ENCODE results near the gene AFAP1L2.
"Not testable (repeated sequence)": the region's sequence is repeated elsewhere in the genome, so short reads cannot be mapped to it uniquely, and the experiment has no call there.

AFAP1L2 gene

DNA sequence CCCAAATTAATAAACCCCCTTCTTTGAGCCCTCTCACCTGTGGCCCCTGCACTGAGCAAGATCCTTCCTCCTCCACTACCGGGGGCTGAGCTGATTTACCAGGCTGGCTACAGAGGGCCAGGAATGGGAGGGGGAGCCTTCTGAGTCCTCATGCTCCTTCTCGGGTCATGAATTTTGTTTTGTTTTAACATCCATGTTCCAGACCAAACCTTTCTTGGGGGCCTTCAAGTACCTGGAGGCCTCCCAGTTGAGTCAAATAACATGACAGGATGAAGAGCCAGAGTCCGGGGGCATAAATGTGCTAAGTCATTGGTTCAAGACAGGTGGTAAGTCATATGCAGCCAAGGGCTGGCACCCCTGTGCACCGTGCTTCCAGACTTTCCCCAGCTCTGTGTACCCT lies 39.6 kb downstream of the AFAP1L2 start:
- no peak overlapping the region for H3K27ac Mint-ChIP-seq
- H3K9me3 Mint-ChIP-seq = no peaks in the 10 kb centered on the region
- no peaks in the 10 kb centered on the region for H3K4me1 Mint-ChIP-seq
- ATAC-seq = no peak
- no peaks in the 10 kb centered on the region for H3K36me3 Mint-ChIP-seq
- H3K27me3 Mint-ChIP-seq = peaks cover 39% of the 10 kb centered on the region
- H3K4me3 Mint-ChIP-seq = no peak overlapping the region

DNA sequence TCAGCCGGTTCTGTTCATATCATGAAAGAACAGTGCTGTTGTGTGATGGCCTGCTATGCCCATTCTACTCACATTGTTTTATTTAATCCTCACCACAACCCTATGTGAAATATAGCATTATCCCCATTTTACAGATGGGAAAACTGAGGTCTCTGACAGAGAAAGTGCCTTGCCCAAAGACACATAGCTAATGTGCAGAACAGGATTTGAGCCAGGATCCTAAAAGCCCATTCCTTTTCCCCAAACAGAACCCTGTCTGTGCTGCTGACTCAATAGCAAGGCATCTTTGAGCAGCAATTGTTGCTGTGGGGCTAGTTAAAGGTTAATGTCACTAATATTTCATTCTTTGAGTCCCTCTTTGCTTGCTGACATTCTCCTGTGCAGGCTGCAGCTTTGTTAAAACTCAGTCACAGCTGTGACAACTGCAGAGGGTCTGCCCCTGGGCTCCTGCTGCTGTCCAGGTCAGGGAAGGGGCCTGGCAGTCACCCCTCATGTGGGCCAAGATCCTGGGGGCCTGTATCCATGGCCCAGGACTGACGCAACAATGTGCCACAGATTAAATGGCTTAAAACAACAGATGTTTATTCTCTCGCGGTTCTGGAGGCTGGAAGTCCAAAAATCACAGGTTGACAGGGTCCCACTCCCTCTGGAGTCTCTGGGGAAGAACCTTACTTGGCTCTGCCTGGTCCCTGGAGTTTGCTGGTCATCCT lies 40.4 kb downstream of the AFAP1L2 start:
- Mint-ChIP-seq H3K4me1 (no peaks in the 10 kb centered on the region), H3K4me3 (no peak overlapping the region), H3K36me3 (no peaks in the 10 kb centered on the region), H3K27ac (no peak overlapping the region), H3K27me3 (peaks cover 39% of the 10 kb centered on the region), H3K9me3 (no peaks in the 10 kb centered on the region)
- no peak for ATAC-seq

DNA sequence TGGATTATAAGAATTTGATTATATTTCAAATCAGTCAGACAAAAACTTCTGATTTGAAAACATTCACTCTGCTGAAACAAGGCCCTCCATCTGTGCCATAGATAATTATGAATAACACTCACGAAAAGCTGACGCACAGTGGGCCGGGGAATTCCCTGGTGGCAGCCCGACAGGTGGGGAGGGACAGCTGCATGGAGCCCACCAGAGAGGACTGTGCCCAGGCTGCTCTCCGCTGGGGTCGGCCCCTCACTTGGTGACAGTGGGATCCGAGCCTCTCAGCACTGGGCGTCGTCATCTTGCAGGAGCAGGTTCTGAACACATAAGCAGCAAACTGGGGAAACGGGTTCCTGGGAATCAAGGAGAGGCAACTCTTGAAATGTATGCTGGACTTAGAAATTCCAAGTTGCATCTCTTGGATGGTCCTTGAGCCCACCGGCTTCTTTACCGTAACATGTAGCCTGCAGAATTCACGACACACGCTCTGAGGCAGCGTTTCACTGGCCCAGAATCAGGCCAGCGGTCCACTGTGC lies 41.4 kb downstream of the AFAP1L2 start:
- Mint-ChIP-seq H3K27me3 (peaks cover 39% of the 10 kb centered on the region), H3K36me3 (no peaks in the 10 kb centered on the region), H3K4me3 (no peak overlapping the region), H3K27ac (no peak overlapping the region), H3K9me3 (no peaks in the 10 kb centered on the region), H3K4me1 (no peaks in the 10 kb centered on the region)
- no peak for ATAC-seq

DNA sequence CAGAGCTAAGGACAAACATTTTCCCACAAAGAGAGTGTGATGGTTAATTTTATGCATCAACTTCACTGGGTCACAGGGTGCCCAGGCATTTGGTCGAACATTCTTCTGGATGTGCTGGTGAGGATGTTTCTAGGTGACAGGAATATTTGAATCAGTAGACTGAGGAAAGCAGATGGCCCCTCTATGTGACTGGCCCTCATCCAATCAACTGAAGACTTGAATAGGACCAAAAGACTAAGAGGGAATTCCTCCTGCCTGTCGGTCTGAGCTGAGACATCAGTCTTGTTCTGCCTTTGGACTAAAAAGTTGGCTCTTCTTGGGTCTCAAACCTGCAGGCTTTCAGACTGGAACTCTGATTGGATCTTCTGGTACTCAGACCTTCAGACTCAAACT lies 44.4 kb downstream of the AFAP1L2 start:
- Mint-ChIP-seq H3K4me3 (no peak overlapping the region), H3K27ac (no peak overlapping the region), H3K4me1 (no peaks in the 10 kb centered on the region), H3K27me3 (peaks cover 30% of the 10 kb centered on the region), H3K36me3 (no peaks in the 10 kb centered on the region), H3K9me3 (no peaks in the 10 kb centered on the region)
- ATAC-seq = no peak

DNA sequence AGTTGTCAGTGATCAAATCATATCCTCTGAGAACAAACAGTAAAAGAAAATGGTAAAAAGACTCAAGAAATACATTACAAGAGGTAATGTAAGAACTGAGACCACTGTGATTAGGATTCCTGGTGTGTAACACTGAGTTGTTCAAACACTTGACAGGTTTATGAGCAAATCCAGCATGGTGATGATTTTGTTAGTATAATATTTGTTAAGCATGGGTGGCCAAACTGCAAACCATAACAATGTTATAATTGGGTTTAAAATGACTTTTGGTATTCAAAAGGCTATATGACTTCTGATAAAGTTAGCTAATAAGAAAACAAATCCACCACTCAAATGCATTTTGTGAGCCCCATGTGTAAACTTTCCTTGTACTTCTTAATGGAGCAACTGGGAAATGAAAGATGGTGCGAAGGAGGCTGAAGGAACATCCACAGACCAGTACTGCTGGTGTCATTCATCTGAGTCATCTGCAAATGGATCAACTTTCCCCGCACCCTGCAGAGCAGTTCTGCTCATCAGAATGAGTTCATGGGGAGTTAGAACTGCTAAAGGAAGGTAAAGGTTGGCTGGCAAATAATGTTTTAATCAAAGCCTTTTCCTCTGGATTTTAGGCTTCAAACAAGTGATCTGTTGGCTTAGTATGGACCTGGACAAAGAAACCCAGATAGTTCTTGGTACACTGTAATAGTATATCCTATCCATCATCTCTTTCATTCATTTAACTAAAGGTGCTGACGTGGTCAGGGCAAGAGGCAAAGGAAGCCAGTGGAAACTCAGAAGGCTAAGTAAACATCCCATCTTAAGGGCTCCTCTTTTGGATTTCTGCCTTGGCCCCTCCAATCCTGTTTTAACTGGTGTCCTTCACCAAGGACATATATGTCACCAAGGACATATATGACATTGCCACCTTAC lies 45.0 kb downstream of the AFAP1L2 start:
- Mint-ChIP-seq H3K27ac (no peak overlapping the region), H3K4me1 (no peaks in the 10 kb centered on the region), H3K4me3 (no peak overlapping the region), H3K27me3 (peaks cover 29% of the 10 kb centered on the region), H3K9me3 (no peaks in the 10 kb centered on the region), H3K36me3 (no peaks in the 10 kb centered on the region)
- no peak for ATAC-seq

DNA sequence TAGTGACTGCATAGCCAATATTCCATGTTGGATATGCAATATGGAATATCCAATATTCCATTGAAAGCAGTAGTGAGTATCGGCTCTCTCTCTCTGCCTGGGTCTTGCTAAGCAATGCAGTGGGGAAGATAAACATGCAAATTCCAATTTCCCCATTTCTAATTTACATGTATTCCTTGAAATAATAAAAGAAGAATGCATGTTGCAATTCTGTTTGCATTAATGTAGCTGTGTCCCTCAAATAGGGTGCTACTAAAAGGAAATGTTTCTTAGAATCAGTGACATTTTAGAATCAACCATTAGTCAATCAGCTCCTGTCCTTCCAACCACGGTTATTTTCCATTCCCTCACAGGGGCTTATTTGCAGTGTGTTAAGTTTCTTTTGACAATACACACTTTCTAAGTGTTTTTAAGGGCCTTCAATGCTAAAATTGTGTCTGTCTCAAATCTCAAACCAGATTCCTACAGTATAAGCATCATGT lies 46.7 kb downstream of the AFAP1L2 start:
- H3K36me3 Mint-ChIP-seq = no peaks in the 10 kb centered on the region
- H3K4me3 Mint-ChIP-seq = no peak overlapping the region
- peaks cover 29% of the 10 kb centered on the region for H3K27me3 Mint-ChIP-seq
- H3K9me3 Mint-ChIP-seq = no peaks in the 10 kb centered on the region
- no peaks in the 10 kb centered on the region for H3K4me1 Mint-ChIP-seq
- no peak for ATAC-seq
- H3K27ac Mint-ChIP-seq = no peak overlapping the region

DNA sequence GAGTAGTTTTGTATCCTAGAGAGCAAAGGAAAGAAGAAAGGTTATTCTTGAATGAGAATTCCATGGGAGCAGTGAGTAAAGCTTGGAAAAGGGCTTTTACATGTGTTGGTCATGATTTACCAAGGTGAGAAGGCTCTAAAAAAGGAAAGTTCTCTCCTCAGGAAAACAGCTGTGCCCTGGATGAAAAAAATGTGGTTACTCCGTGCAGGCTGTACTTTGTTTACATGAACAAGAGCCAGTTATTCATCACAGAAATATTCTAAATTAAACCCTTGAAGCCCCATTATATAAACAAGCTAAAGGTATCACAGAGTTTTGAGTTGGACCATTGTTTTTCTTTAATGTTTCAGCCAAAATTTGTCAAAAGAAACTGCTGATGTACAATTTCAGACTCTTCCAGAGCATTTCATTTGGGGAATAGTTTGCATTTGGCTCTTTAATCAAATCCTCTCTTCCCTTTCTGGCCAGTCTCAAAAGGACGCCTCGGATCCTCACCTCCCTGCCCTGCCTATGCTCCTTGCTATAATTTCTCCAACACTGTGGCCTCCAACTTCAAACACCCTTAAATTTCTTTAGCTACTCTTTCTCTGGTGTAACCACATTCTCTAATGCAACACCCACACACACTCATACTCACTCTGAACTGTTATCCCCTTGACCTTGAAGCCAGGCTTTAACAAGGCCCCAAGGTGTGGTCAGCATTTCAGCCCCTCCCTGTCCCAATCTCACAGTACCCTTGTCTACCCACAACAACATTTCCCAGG lies 47.4 kb downstream of the AFAP1L2 start:
- ATAC-seq = no peak
- H3K27me3 Mint-ChIP-seq = peaks cover 23% of the 10 kb centered on the region
- no peaks in the 10 kb centered on the region for H3K36me3 Mint-ChIP-seq

DNA sequence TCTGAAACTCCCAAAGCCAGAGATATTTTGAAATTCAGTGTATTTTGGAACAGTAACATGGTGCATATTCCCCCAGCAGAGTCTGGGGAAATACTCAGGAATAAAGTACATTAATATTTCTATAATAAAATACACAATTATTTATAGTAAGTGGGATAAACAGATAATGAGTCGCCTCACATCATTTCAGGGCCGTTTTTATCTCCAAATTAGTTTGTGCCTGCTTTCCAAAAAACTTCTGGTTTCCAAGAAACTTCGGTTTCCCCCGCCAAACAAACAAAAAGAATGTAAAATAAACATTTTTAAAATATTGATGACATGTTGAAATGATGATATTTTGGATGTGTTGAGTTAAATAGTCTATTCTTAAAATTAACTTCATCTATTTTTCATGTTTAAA lies 48.2 kb downstream of the AFAP1L2 start:
- H3K4me1 Mint-ChIP-seq = no peaks in the 10 kb centered on the region
- H3K27ac Mint-ChIP-seq = no peak overlapping the region
- no peak for ATAC-seq
- H3K27me3 Mint-ChIP-seq = peaks cover 20% of the 10 kb centered on the region
- no peaks in the 10 kb centered on the region for H3K9me3 Mint-ChIP-seq
- H3K4me3 Mint-ChIP-seq = no peak overlapping the region
- no peaks in the 10 kb centered on the region for H3K36me3 Mint-ChIP-seq

More for the DNA sequence above, 47.4 kb downstream of the AFAP1L2 start:
- Mint-ChIP-seq H3K27ac (no peak overlapping the region), H3K4me3 (no peak overlapping the region), H3K9me3 (no peaks in the 10 kb centered on the region), H3K4me1 (no peaks in the 10 kb centered on the region)

DNA sequence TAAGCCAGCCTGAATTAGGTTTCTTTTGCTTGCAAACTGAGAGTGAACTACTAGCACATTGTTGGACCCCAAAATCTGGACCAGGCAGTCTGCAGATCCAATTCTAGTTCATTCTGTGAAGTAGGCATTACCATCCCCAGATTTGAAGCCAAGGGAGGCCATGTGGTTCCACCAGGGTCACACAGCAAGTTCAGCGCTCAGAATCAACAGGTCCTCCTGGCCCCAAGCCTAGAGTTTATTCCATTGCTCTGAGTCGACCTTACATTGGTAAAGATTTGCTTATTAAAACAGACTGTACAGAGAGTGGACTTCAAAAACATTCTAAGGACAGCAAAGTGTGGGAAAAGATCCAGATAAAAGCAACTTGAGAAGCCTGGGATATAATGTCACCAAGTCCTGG lies 50.9 kb downstream of the AFAP1L2 start:
- Mint-ChIP-seq H3K27me3 (peaks cover 20% of the 10 kb centered on the region), H3K4me1 (no peaks in the 10 kb centered on the region), H3K36me3 (no peaks in the 10 kb centered on the region), H3K27ac (no peak overlapping the region), H3K9me3 (no peaks in the 10 kb centered on the region), H3K4me3 (no peak overlapping the region)
- ATAC-seq = no peak

DNA sequence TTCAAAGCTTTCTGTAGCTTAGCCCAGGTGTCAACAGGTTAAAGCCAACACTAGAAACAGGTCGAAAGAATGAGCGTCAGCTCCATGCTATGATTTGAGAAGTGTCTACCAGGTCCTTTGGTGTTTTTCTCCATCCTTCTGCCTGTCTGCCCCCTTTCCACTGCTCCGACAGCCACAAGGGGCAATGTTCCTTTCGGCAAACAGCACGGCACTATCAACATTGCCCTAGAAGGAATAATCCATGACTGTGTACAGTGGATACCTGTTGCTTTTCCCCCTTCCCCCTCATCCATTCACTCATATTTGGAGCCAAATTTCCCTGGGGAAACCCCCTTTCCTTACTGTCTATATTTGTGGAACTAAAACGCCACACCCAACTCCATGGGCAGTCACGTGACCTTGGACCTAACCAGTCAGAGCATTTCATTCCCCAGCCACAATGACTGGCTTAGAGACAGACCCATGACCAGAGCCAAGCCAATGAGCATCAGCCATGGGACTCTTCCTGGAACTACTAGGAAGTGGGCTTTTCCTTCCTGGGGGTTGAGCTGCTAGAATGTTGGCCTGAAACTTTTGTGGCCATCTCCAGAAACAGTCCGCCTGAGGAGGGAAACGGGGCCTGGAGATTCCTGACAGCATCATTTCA lies 51.5 kb downstream of the AFAP1L2 start:
- H3K4me1 Mint-ChIP-seq = no peaks in the 10 kb centered on the region
- ATAC-seq = no peak
- H3K36me3 Mint-ChIP-seq = no peaks in the 10 kb centered on the region
- H3K4me3 Mint-ChIP-seq = no peak overlapping the region
- H3K27ac Mint-ChIP-seq = no peak overlapping the region
- H3K27me3 Mint-ChIP-seq = peaks cover 20% of the 10 kb centered on the region
- H3K9me3 Mint-ChIP-seq = no peaks in the 10 kb centered on the region

DNA sequence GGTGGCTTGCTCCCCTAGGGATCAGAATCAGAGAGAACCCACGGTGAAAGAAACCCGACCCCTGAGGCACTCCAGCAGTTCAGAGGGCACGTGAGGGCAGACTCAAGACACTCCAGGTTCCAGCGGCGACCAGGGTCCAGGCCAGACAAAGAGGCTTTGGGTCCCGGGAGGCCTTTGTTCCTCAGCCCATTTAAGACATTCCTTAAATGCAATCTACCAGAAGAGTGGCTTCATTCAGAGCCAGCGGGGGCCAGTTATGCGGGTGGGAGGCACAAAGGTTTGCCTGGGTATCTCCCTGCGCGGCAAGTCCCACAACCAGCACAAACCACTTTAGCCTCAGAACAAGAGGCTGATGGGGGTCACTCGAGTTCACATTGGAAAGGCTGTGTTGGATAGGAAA lies 53.6 kb downstream of the AFAP1L2 start:
- Mint-ChIP-seq H3K27me3 (peaks cover 20% of the 10 kb centered on the region), H3K9me3 (no peaks in the 10 kb centered on the region), H3K4me3 (no peak overlapping the region), H3K27ac (no peak overlapping the region), H3K36me3 (no peaks in the 10 kb centered on the region), H3K4me1 (no peaks in the 10 kb centered on the region)
- ATAC-seq = no peak

DNA sequence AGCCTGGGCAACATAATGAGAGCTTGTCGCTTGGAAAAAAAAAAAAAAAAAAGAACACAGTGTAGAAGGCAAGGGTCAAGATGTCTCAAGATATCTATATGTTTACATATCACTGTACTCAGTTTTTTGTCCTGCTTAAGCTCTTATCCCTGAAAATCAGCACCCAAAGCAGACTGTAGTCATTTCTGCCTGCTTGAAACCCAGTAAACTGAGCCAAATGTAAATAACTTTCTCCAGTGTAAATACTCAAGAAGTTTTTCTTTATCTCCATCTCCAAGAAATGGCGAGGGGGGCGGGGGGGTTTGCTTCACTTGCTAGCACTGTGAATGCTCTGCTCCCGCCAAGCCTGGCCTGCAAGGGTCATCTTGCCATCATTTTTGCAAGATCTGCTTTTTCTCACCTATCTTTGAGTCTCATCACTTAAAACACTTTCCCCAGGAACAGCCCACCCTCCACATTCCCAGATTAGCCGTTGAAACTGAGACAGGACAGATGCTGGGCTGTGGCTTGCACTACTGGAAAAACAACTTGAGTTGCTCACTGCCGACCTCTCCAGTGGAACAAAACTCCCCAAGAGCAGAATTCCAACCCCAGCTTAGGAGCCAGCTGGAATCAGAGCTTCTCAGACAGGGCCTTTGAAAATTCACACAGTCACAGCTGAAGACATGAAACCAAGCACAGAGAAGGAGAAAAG lies 54.6 kb downstream of the AFAP1L2 start:
- Mint-ChIP-seq H3K27ac (no peak overlapping the region), H3K4me1 (no peaks in the 10 kb centered on the region), H3K9me3 (no peaks in the 10 kb centered on the region), H3K36me3 (no peaks in the 10 kb centered on the region), H3K27me3 (peaks cover 14% of the 10 kb centered on the region), H3K4me3 (no peak overlapping the region)
- ATAC-seq = no peak

DNA sequence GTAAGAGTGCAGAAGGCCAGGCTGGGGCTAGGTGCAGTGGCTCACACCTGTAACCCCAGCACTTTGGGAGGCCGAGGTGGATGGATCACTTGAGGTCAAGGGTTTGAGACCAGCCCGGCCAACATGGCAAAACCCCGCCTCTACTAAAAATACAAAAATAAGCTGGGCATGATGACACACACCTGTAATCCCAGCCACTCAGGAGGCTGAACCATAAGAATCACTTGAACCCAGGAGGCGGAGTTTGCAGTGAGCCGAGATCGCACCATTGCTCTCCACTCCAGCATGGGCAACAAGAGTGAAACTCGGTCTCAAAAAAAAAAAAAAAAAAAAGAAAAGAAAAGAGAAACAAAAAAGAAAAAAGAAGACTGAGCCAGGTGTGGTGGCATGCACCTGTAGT lies 55.2 kb downstream of the AFAP1L2 start:
- H3K36me3 Mint-ChIP-seq, H3K4me1 Mint-ChIP-seq, H3K27ac Mint-ChIP-seq, H3K4me3 Mint-ChIP-seq, H3K9me3 Mint-ChIP-seq, ATAC-seq: not testable (repeated sequence)
- H3K27me3 Mint-ChIP-seq = peaks cover 15% of the 10 kb centered on the region

DNA sequence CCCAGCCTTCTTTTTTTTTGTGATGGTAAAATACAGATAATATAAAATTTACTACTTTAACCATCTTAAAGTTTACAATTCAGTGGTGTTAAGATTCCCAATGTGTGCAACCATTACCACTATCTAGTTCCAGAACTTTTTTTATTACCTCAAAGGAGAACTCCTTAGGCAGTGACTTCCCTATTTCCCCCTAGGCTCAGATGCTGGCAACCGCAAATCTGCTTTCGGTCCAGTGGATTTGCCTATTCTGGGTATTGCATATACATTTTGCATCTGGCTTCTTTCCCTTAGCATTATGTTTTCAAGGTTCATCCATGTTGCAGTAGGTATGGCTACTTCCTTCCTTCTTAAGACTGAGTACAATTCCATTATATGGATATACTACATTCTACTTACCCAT lies 56.5 kb downstream of the AFAP1L2 start:
- no peak for ATAC-seq
- Mint-ChIP-seq H3K4me3 (no peak overlapping the region), H3K27ac (no peak overlapping the region), H3K36me3 (no peaks in the 10 kb centered on the region), H3K4me1 (no peaks in the 10 kb centered on the region), H3K27me3 (peaks cover 9% of the 10 kb centered on the region), H3K9me3 (no peaks in the 10 kb centered on the region)

Data from stimulated activated memory B cell treated with anti-CD40 and anti-IgM and Interleukin-4, amounts not matched to agents 10 μg/mL and 1 μg/mL and 100 μg/mL, for 72 hours (primary cell).